GM21447 (cell line): Measurements from ENCODE around the gene PHLDA2.

Source experiments
- ATAC-seq: cut with Tn5 transposase; IDR thresholded peaks from one replicate; pipeline ENCODE4 v1.9.1; 2021; ENCODE audit not compliant: unreplicated experiment

The PHLDA2 gene

GRCh38 chr11:2929950-2930703, 907 bp upstream of the PHLDA2 start:
- peak; percentile 52 for ATAC-seq

- no peak for ATAC-seq
Measured at GRCh38 chr11:2929531-2929949, 320 bp upstream of the PHLDA2 start.

- no peak for ATAC-seq
Measured at GRCh38 chr11:2927851-2928604, 1.2 kb downstream of the PHLDA2 start.

- ATAC-seq, result no peak
Measured at GRCh38 chr11:2927121-2927800, 2.0 kb downstream of the PHLDA2 start.

- ATAC-seq, result no peak
Measured at GRCh38 chr11:2926611-2927051, 2.6 kb downstream of the PHLDA2 start.

GRCh38 chr11:2924821-2925675, 4.2 kb downstream of the PHLDA2 start:
- no peak for ATAC-seq

- ATAC-seq, result no peak
Measured at GRCh38 chr11:2924381-2924780, 4.8 kb downstream of the PHLDA2 start.

- no peak for ATAC-seq
Measured at GRCh38 chr11:2923446-2924375, 5.5 kb downstream of the PHLDA2 start.

- ATAC-seq, result no peak
Measured at GRCh38 chr11:2922655-2923054, 6.6 kb downstream of the PHLDA2 start.

GRCh38 chr11:2921742-2922493, 7.3 kb downstream of the PHLDA2 start:
- ATAC-seq, result no peak

GRCh38 chr11:2921261-2921660, 8.0 kb downstream of the PHLDA2 start:
- no peak for ATAC-seq

GRCh38 chr11:2920343-2920742, 8.9 kb downstream of the PHLDA2 start:
- no peak for ATAC-seq

GRCh38 chr11:2919837-2920236, 9.4 kb downstream of the PHLDA2 start:
- ATAC-seq, result no peak

GRCh38 chr11:2919188-2919587, 10.0 kb downstream of the PHLDA2 start:
- no peak for ATAC-seq

- ATAC-seq, result no peak
Measured at GRCh38 chr11:2917842-2918490, 11.3 kb downstream of the PHLDA2 start.

- no peak for ATAC-seq
Measured at GRCh38 chr11:2916892-2917645, 12.2 kb downstream of the PHLDA2 start.

GRCh38 chr11:2916114-2916891, 12.9 kb downstream of the PHLDA2 start:
- no peak for ATAC-seq
